Choroid plexus epithelial cell (primary cell): Measurements from ENCODE around the gene PMFBP1.

Experiments
- DNase-seq: peaks from one replicate; pipeline ENCODE4 v3.0.0-alpha.2; 2010; ENCODE audit warnings: low read depth
- H3K4me3 ChIP-seq: 2 replicates; pipeline ENCODE4 v1.5.1; 2011; ENCODE audit warnings: low read depth, mild to moderate bottlenecking, control low read depth, low read length, moderate library complexity
- TF ChIP-seq, protein P1 (sequence below): conservative IDR thresholded peaks from 2 replicates; pipeline ENCODE4 v1.5.1; 2011; ENCODE audit warnings: low read depth, mild to moderate bottlenecking, control low read depth, inconsistent platforms, low read length, moderate library complexity

Gene PMFBP1

GRCh38 chr16:72191551-72191950, 19.6 kb upstream of the PMFBP1 start:
- DNase-seq, result peak; percentile 67
- TF ChIP-seq, protein P1, sequence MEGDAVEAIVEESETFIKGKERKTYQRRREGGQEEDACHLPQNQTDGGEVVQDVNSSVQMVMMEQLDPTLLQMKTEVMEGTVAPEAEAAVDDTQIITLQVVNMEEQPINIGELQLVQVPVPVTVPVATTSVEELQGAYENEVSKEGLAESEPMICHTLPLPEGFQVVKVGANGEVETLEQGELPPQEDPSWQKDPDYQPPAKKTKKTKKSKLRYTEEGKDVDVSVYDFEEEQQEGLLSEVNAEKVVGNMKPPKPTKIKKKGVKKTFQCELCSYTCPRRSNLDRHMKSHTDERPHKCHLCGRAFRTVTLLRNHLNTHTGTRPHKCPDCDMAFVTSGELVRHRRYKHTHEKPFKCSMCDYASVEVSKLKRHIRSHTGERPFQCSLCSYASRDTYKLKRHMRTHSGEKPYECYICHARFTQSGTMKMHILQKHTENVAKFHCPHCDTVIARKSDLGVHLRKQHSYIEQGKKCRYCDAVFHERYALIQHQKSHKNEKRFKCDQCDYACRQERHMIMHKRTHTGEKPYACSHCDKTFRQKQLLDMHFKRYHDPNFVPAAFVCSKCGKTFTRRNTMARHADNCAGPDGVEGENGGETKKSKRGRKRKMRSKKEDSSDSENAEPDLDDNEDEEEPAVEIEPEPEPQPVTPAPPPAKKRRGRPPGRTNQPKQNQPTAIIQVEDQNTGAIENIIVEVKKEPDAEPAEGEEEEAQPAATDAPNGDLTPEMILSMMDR, result no peak
- no peak overlapping the region for H3K4me3 ChIP-seq

DNA sequence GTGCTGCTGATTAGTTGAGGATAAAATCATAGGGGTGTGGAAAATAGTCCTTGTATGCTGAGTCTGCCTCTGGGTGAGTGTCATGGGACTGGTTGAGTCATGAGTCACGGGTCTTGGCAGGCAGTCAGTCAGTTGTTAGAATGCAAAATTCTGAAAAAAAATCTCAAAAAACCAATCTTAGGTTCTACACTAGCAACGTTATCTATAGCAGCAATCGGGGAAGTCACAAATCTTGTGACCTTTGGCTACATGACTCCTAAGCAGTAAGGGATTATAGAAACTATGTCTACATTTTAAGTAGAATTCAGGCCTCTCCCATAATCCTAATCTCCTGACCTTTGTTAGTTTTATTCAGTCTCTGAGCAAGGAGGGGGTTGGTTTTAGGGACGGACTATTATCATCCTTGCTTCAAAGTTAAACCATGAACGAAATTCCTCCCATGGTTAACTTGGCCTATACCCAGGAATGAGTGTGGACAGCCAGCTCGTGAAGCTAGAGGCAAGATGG, 18.0 kb upstream of the PMFBP1 start:
- peak; percentile 93 for DNase-seq
- H3K4me3 ChIP-seq, result no peak overlapping the region
- TF ChIP-seq, protein P1, result no peak

- DNase-seq, result no peak
- H3K4me3 ChIP-seq, result no peak overlapping the region
- TF ChIP-seq, protein P1, result no peak
Observed at GRCh38 chr16:72188541-72188940, 16.6 kb upstream of the PMFBP1 start.

GRCh38 chr16:72187551-72187950, 15.6 kb upstream of the PMFBP1 start:
- H3K4me3 ChIP-seq, result no peak overlapping the region
- TF ChIP-seq, protein P1, result no peak
- no peak for DNase-seq

GRCh38 chr16:72182976-72183375, 11.0 kb upstream of the PMFBP1 start:
- no peak for DNase-seq
- TF ChIP-seq, protein P1, result no peak
- no peak overlapping the region for H3K4me3 ChIP-seq

- no peak overlapping the region for H3K4me3 ChIP-seq
- TF ChIP-seq, protein P1, result no peak
Observed at GRCh38 chr16:72179204-72179970, 7.4 kb upstream of the PMFBP1 start.

GRCh38 chr16:72174726-72175125, 2.8 kb upstream of the PMFBP1 start:
- TF ChIP-seq, protein P1, result no peak
- DNase-seq, result no peak
- no peak overlapping the region for H3K4me3 ChIP-seq

More at GRCh38 chr16:72179204-72179970, 7.4 kb upstream of the PMFBP1 start:
- DNase-seq, result no peak
